Activated naive CD8-positive, alpha-beta T cell (primary cell): ENCODE results near the gene FBRSL1.

Experiments
- H3K27ac Mint-ChIP-seq: one replicate; pipeline ENCODE4 v1.8.0; 2021; ENCODE audit warnings: mixed read lengths
- H3K27me3 Mint-ChIP-seq: one replicate; pipeline ENCODE4 v1.8.0; 2021; ENCODE audit warnings: mixed read lengths
- H3K36me3 Mint-ChIP-seq: one replicate; pipeline ENCODE4 v1.8.0; 2021; ENCODE audit warnings: mixed read lengths
- H3K4me1 Mint-ChIP-seq: one replicate; pipeline ENCODE4 v1.8.0; 2021; ENCODE audit warnings: low read depth, mixed read lengths
- H3K4me3 Mint-ChIP-seq: one replicate; pipeline ENCODE4 v1.8.0; 2021; ENCODE audit warnings: mild to moderate bottlenecking, mixed read lengths
- H3K9me3 Mint-ChIP-seq: one replicate; pipeline ENCODE4 v1.8.0; 2021; ENCODE audit warnings: low read depth, mixed read lengths

FBRSL1 gene

GRCh38 chr12:132544498-132544897 is 54.5 kb downstream of the FBRSL1 start:
- Mint-ChIP-seq H3K4me1 (peaks cover 3% of the 10 kb centered on the region), H3K27ac (no peak overlapping the region), H3K27me3 (no peaks in the 10 kb centered on the region), H3K4me3 (no peak overlapping the region), H3K36me3 (no peaks in the 10 kb centered on the region), H3K9me3 (no peaks in the 10 kb centered on the region)

GRCh38 chr12:132545164-132545953 is 55.4 kb downstream of the FBRSL1 start:
- no peak overlapping the region for H3K27ac Mint-ChIP-seq

GRCh38 chr12:132545955-132546354 is 56.0 kb downstream of the FBRSL1 start:
- H3K27me3 Mint-ChIP-seq = no peaks in the 10 kb centered on the region
- H3K4me3 Mint-ChIP-seq = no peak overlapping the region
- H3K36me3 Mint-ChIP-seq = no peaks in the 10 kb centered on the region
- H3K9me3 Mint-ChIP-seq = no peaks in the 10 kb centered on the region
- H3K4me1 Mint-ChIP-seq = peaks cover 3% of the 10 kb centered on the region
- H3K27ac Mint-ChIP-seq = no peak overlapping the region

More at GRCh38 chr12:132545164-132545953, 55.4 kb downstream of the FBRSL1 start:
- Mint-ChIP-seq H3K36me3 (no peaks in the 10 kb centered on the region), H3K4me3 (no peak overlapping the region), H3K27me3 (no peaks in the 10 kb centered on the region), H3K9me3 (no peaks in the 10 kb centered on the region), H3K4me1 (peaks cover 3% of the 10 kb centered on the region)

- no peaks in the 10 kb centered on the region for H3K36me3 Mint-ChIP-seq
- H3K9me3 Mint-ChIP-seq = no peaks in the 10 kb centered on the region
- no peak overlapping the region for H3K27ac Mint-ChIP-seq
- H3K4me1 Mint-ChIP-seq = peaks cover 3% of the 10 kb centered on the region
- no peaks in the 10 kb centered on the region for H3K27me3 Mint-ChIP-seq
- no peak overlapping the region for H3K4me3 Mint-ChIP-seq
Measured at GRCh38 chr12:132546647-132547046, 56.7 kb downstream of the FBRSL1 start.

GRCh38 chr12:132547205-132547740 is 57.3 kb downstream of the FBRSL1 start:
- H3K4me1 Mint-ChIP-seq = peaks cover 3% of the 10 kb centered on the region
- no peaks in the 10 kb centered on the region for H3K36me3 Mint-ChIP-seq
- H3K27ac Mint-ChIP-seq = no peak overlapping the region
- no peaks in the 10 kb centered on the region for H3K9me3 Mint-ChIP-seq
- H3K4me3 Mint-ChIP-seq = no peak overlapping the region
- H3K27me3 Mint-ChIP-seq = no peaks in the 10 kb centered on the region

GRCh38 chr12:132548430-132549058 is 58.6 kb downstream of the FBRSL1 start:
- Mint-ChIP-seq H3K27ac (no peak overlapping the region), H3K36me3 (no peaks in the 10 kb centered on the region), H3K4me3 (no peak overlapping the region), H3K9me3 (no peaks in the 10 kb centered on the region), H3K27me3 (no peaks in the 10 kb centered on the region), H3K4me1 (peaks cover 3% of the 10 kb centered on the region)

GRCh38 chr12:132549059-132549458 is 59.1 kb downstream of the FBRSL1 start:
- H3K36me3 Mint-ChIP-seq = no peaks in the 10 kb centered on the region
- no peaks in the 10 kb centered on the region for H3K27me3 Mint-ChIP-seq
- H3K27ac Mint-ChIP-seq = no peak overlapping the region
- no peaks in the 10 kb centered on the region for H3K9me3 Mint-ChIP-seq
- H3K4me3 Mint-ChIP-seq = no peak overlapping the region
- H3K4me1 Mint-ChIP-seq = peaks cover 3% of the 10 kb centered on the region

- Mint-ChIP-seq H3K4me3 (no peak overlapping the region), H3K27ac (no peak overlapping the region), H3K27me3 (no peaks in the 10 kb centered on the region), H3K36me3 (no peaks in the 10 kb centered on the region), H3K9me3 (no peaks in the 10 kb centered on the region), H3K4me1 (no peaks in the 10 kb centered on the region)
Measured at GRCh38 chr12:132550014-132550802, 60.3 kb downstream of the FBRSL1 start.

GRCh38 chr12:132550830-132551640 is 61.1 kb downstream of the FBRSL1 start:
- Mint-ChIP-seq H3K9me3 (no peaks in the 10 kb centered on the region), H3K27ac (no peak overlapping the region), H3K4me1 (no peaks in the 10 kb centered on the region)

GRCh38 chr12:132551641-132552031 is 61.7 kb downstream of the FBRSL1 start:
- Mint-ChIP-seq H3K4me1 (no peaks in the 10 kb centered on the region), H3K36me3 (no peaks in the 10 kb centered on the region), H3K4me3 (no peak overlapping the region), H3K9me3 (no peaks in the 10 kb centered on the region), H3K27me3 (no peaks in the 10 kb centered on the region), H3K27ac (no peak overlapping the region)

More at GRCh38 chr12:132550830-132551640, 61.1 kb downstream of the FBRSL1 start:
- no peak overlapping the region for H3K4me3 Mint-ChIP-seq
- no peaks in the 10 kb centered on the region for H3K27me3 Mint-ChIP-seq
- no peaks in the 10 kb centered on the region for H3K36me3 Mint-ChIP-seq

- Mint-ChIP-seq H3K4me1 (peaks cover 11% of the 10 kb centered on the region), H3K4me3 (no peak overlapping the region), H3K27me3 (peaks cover 1% of the 10 kb centered on the region), H3K9me3 (no peaks in the 10 kb centered on the region), H3K36me3 (no peaks in the 10 kb centered on the region), H3K27ac (no peak overlapping the region)
Measured at GRCh38 chr12:132554845-132555630, 65.1 kb downstream of the FBRSL1 start.

GRCh38 chr12:132555686-132556085 is 65.7 kb downstream of the FBRSL1 start:
- Mint-ChIP-seq H3K4me1 (peaks cover 11% of the 10 kb centered on the region), H3K27ac (no peak overlapping the region), H3K4me3 (no peak overlapping the region), H3K36me3 (no peaks in the 10 kb centered on the region), H3K27me3 (peaks cover 1% of the 10 kb centered on the region), H3K9me3 (no peaks in the 10 kb centered on the region)

- Mint-ChIP-seq H3K9me3 (no peaks in the 10 kb centered on the region), H3K4me1 (peaks cover 11% of the 10 kb centered on the region), H3K27me3 (peaks cover 1% of the 10 kb centered on the region), H3K27ac (no peak overlapping the region), H3K4me3 (no peak overlapping the region), H3K36me3 (no peaks in the 10 kb centered on the region)
Measured at GRCh38 chr12:132556216-132556615, 66.3 kb downstream of the FBRSL1 start.

GRCh38 chr12:132556801-132557200 is 66.8 kb downstream of the FBRSL1 start:
- Mint-ChIP-seq H3K9me3 (no peaks in the 10 kb centered on the region), H3K36me3 (no peaks in the 10 kb centered on the region), H3K27ac (no peak overlapping the region), H3K27me3 (peaks cover 1% of the 10 kb centered on the region), H3K4me3 (no peak overlapping the region), H3K4me1 (peaks cover 11% of the 10 kb centered on the region)
